Neural cell (in vitro differentiated cells): Measurements from ENCODE around the gene GPAM.

ENCODE experiments used
- EP300 ChIP-seq: fragments of 450-650 bp; conservative IDR thresholded peaks from 2 replicates; pipeline ENCODE4 v1.6.1; 2014; ENCODE audit warnings: antibody characterized with exemption, mild to moderate bottlenecking, moderate library complexity; ENCODE audit not compliant: poor library complexity, severe bottlenecking
- EZH2 ChIP-seq: fragments of 200-600, 300-800 bp; shearing (Covaris generic), sonication (generic); IDR thresholded peaks from 2 replicates; pipeline ENCODE4 v1.6.1; 2014; ENCODE audit warnings: antibody characterized with exemption, low read length, borderline replicate concordance, mild to moderate bottlenecking; ENCODE audit not compliant: insufficient read depth, poor library complexity, severe bottlenecking
- MXI1 ChIP-seq: fragments of 450-650 bp; conservative IDR thresholded peaks from 2 replicates; pipeline ENCODE4 v1.6.1; 2014; ENCODE audit warnings: antibody characterized with exemption, mild to moderate bottlenecking; ENCODE audit not compliant: poor library complexity, severe bottlenecking
- POLR2AphosphoS5 ChIP-seq: IDR thresholded peaks from 2 replicates; pipeline ENCODE4 v1.6.1; 2012
- RAD21 ChIP-seq: fragments of 450-650 bp; conservative IDR thresholded peaks from 2 replicates; pipeline ENCODE4 v1.6.1; 2014; ENCODE audit warnings: antibody characterized with exemption, mild to moderate bottlenecking, moderate library complexity
- SMC3 ChIP-seq: fragments of 450-650 bp; conservative IDR thresholded peaks from 2 replicates; pipeline ENCODE4 v1.6.1; 2014; ENCODE audit warnings: antibody characterized with exemption, mild to moderate bottlenecking, moderate library complexity; ENCODE audit not compliant: poor library complexity
- TAF1 ChIP-seq: IDR thresholded peaks from 2 replicates; pipeline ENCODE4 v1.6.1; 2012; ENCODE audit warnings: low read depth
- TF ChIP-seq, protein P1 (sequence below): fragments of 450-650 bp; IDR thresholded peaks from 2 replicates; pipeline ENCODE4 v1.5.1; 2014; ENCODE audit warnings: antibody characterized with exemption, mild to moderate bottlenecking, moderate library complexity; ENCODE audit not compliant: poor library complexity, severe bottlenecking
- TF ChIP-seq, protein P2 (sequence below): IDR thresholded peaks from 2 replicates; pipeline ENCODE4 v1.6.1; 2012; ENCODE audit warnings: borderline replicate concordance

DNA sequence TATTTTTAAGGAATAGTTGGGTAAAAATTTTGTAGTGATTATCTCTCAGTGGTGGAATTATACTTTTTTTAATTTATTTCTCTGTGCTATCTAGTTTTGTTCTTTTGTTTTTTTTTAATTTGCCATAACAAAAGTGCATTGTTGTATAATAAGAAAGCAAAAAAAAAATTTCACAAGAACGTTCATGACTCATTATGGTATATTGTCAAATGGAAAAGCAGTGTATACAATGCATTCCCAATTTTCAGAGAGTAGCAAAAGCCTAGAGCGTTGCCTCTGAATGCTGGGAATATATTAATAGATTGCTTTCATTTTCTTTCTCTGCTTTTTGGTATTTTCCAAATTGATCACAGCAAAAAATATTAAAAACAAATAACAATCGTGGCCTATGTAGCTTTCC is 46.3 kb upstream of the GPAM start:
- TF ChIP-seq POLR2AphosphoS5 (no peak), EZH2 (no peak), RAD21 (no peak), EP300 (no peak), SMC3 (no peak), MXI1 (no peak), TAF1 (no peak)
- TF ChIP-seq, protein P1, sequence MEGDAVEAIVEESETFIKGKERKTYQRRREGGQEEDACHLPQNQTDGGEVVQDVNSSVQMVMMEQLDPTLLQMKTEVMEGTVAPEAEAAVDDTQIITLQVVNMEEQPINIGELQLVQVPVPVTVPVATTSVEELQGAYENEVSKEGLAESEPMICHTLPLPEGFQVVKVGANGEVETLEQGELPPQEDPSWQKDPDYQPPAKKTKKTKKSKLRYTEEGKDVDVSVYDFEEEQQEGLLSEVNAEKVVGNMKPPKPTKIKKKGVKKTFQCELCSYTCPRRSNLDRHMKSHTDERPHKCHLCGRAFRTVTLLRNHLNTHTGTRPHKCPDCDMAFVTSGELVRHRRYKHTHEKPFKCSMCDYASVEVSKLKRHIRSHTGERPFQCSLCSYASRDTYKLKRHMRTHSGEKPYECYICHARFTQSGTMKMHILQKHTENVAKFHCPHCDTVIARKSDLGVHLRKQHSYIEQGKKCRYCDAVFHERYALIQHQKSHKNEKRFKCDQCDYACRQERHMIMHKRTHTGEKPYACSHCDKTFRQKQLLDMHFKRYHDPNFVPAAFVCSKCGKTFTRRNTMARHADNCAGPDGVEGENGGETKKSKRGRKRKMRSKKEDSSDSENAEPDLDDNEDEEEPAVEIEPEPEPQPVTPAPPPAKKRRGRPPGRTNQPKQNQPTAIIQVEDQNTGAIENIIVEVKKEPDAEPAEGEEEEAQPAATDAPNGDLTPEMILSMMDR: no peak
- TF ChIP-seq, protein P2, sequence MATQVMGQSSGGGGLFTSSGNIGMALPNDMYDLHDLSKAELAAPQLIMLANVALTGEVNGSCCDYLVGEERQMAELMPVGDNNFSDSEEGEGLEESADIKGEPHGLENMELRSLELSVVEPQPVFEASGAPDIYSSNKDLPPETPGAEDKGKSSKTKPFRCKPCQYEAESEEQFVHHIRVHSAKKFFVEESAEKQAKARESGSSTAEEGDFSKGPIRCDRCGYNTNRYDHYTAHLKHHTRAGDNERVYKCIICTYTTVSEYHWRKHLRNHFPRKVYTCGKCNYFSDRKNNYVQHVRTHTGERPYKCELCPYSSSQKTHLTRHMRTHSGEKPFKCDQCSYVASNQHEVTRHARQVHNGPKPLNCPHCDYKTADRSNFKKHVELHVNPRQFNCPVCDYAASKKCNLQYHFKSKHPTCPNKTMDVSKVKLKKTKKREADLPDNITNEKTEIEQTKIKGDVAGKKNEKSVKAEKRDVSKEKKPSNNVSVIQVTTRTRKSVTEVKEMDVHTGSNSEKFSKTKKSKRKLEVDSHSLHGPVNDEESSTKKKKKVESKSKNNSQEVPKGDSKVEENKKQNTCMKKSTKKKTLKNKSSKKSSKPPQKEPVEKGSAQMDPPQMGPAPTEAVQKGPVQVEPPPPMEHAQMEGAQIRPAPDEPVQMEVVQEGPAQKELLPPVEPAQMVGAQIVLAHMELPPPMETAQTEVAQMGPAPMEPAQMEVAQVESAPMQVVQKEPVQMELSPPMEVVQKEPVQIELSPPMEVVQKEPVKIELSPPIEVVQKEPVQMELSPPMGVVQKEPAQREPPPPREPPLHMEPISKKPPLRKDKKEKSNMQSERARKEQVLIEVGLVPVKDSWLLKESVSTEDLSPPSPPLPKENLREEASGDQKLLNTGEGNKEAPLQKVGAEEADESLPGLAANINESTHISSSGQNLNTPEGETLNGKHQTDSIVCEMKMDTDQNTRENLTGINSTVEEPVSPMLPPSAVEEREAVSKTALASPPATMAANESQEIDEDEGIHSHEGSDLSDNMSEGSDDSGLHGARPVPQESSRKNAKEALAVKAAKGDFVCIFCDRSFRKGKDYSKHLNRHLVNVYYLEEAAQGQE: no peak
